Endodermal cell (in vitro differentiated cells): ENCODE data around the gene ACSF2. TPM values are rescaled to one million over a fixed set of nuclear protein-coding genes. Genes with fewer than 3 reads are reported as not detected.

Experiments
- DNase-seq: peaks from one replicate; pipeline ENCODE4 v3.0.0-alpha.2; 2017
- H3K27ac ChIP-seq: 2 replicates; pipeline ENCODE4 v1.5.1; 2013; ENCODE audit warnings: mild to moderate bottlenecking, low read depth, low read length, moderate library complexity
- H3K27me3 ChIP-seq: 2 replicates; pipeline ENCODE4 v1.6.1; 2013; ENCODE audit warnings: mild to moderate bottlenecking, low read length, moderate library complexity; ENCODE audit not compliant: insufficient read depth, control insufficient read depth, poor library complexity, severe bottlenecking
- H3K36me3 ChIP-seq: 2 replicates; pipeline ENCODE4 v1.7.0; 2013; ENCODE audit warnings: mild to moderate bottlenecking, low read length, moderate library complexity; ENCODE audit not compliant: control insufficient read depth, insufficient read depth
- H3K4me1 ChIP-seq: one replicate; pipeline ENCODE4 v1.7.0; 2013; ENCODE audit warnings: low read length; ENCODE audit not compliant: control insufficient read depth, insufficient read depth
- H3K4me3 ChIP-seq: 2 replicates; pipeline ENCODE4 v1.5.1; 2013; ENCODE audit warnings: mild to moderate bottlenecking, low read length, moderate library complexity
- H3K9ac ChIP-seq: 2 replicates; pipeline ENCODE4 v1.6.1; 2013; ENCODE audit warnings: mild to moderate bottlenecking, low read length, moderate library complexity; ENCODE audit not compliant: poor library complexity, severe bottlenecking; ENCODE audit errors: extremely low read depth
- H3K9me3 ChIP-seq: 2 replicates; pipeline ENCODE4 v1.6.1; 2013; ENCODE audit warnings: mild to moderate bottlenecking, low read length, moderate library complexity; ENCODE audit not compliant: control insufficient read depth
- H3K27ac Mint-ChIP-seq: 2 replicates; pipeline ENCODE4 v1.8.0; 2020; ENCODE audit warnings: mixed read lengths
- H3K27me3 Mint-ChIP-seq: 2 replicates; pipeline ENCODE4 v1.8.0; 2021; ENCODE audit warnings: mild to moderate bottlenecking, mixed read lengths; ENCODE audit not compliant: insufficient read depth
- H3K36me3 Mint-ChIP-seq: 2 replicates; pipeline ENCODE4 v1.8.0; 2020; ENCODE audit warnings: low read depth, mixed read lengths
- H3K4me1 Mint-ChIP-seq: 2 replicates; pipeline ENCODE4 v1.8.0; 2020; ENCODE audit warnings: mixed read lengths
- H3K4me3 Mint-ChIP-seq: 2 replicates; pipeline ENCODE4 v1.8.0; 2020; ENCODE audit warnings: mild to moderate bottlenecking, moderate library complexity, mixed read lengths
- H3K9me3 Mint-ChIP-seq: 2 replicates; pipeline ENCODE4 v1.8.0; 2020; ENCODE audit warnings: mild to moderate bottlenecking, mixed read lengths
- CTCF ChIP-seq: fragments of 200-600 bp; sonication (generic); conservative IDR thresholded peaks from 2 replicates; pipeline ENCODE4 v1.5.0; 2021; ENCODE audit warnings: antibody characterized with exemption, mild to moderate bottlenecking
- WGBS, 2 experiments: methylation state at CpG; one replicate each; pipeline versions ENCODE4 v1.1.5 to v1.1.7; 2013; ENCODE audit warnings: missing lambda C conversion rate in 2 of 2, mixed read lengths in 1 of 2; ENCODE audit not compliant: insufficient coverage in 1 of 2, insufficient read length in 1 of 2; 5-methylcytosine and 5-hydroxymethylcytosine counted together
- total RNA-seq, 2 donors: library from RNA; stranded (reverse); fragmentation: NEBNext Ultra II Directional in 1 of 2; extraction: Animal tissue kit (Norgen Biotek cat#: 25700) in 1 of 2; gene quantifications; 2 replicates in 1 of 2; 3 replicates in 1 of 2; pipeline ENCODE4 v1.2.1, GENCODE V29; 2021

ACSF2 gene
- total RNA-seq, 2 donors from 2014 or later: 61.7 to 76.5 TPM

- H3K4me1 ChIP-seq: peaks cover 5% of the 10 kb centered on the region
- no peaks in the 10 kb centered on the region for H3K27me3 Mint-ChIP-seq
- TF ChIP-seq CTCF: peak; percentile 42
- H3K4me1 Mint-ChIP-seq: peaks cover under 1% of the 10 kb centered on the region
- H3K4me3 ChIP-seq: no peak overlapping the region
- 90 to 95% methylated on average over 8 to 13 of the region's 13 CpGs for WGBS, 2 experiments
- no peak overlapping the region for H3K4me3 Mint-ChIP-seq
- DNase-seq: no peak
- H3K27ac ChIP-seq: no peak overlapping the region
- H3K36me3 ChIP-seq: peaks cover 72% of the 10 kb centered on the region
- no peak overlapping the region for H3K27ac Mint-ChIP-seq
- H3K9me3 ChIP-seq: no peaks in the 10 kb centered on the region
- no peaks in the 10 kb centered on the region for H3K9me3 Mint-ChIP-seq
- H3K9ac ChIP-seq: no peak overlapping the region
- no peaks in the 10 kb centered on the region for H3K27me3 ChIP-seq
- H3K36me3 Mint-ChIP-seq: peaks cover 46% of the 10 kb centered on the region
Observed at GRCh38 chr17:50380369-50381259, 45.4 kb upstream of the ACSF2 start.

GRCh38 chr17:50381260-50381815, 44.7 kb upstream of the ACSF2 start:
- DNase-seq: no peak
- no peaks in the 10 kb centered on the region for H3K27me3 ChIP-seq
- Mint-ChIP-seq H3K27ac (no peak overlapping the region), H3K36me3 (peaks cover 46% of the 10 kb centered on the region), H3K4me3 (no peak overlapping the region), H3K27me3 (no peaks in the 10 kb centered on the region), H3K4me1 (no peaks in the 10 kb centered on the region), H3K9me3 (no peaks in the 10 kb centered on the region)
- H3K4me3 ChIP-seq: no peak overlapping the region
- no peaks in the 10 kb centered on the region for H3K4me1 ChIP-seq
- no peak overlapping the region for H3K9ac ChIP-seq
- peaks cover 74% of the 10 kb centered on the region for H3K36me3 ChIP-seq
- H3K9me3 ChIP-seq: no peaks in the 10 kb centered on the region
- H3K27ac ChIP-seq: no peak overlapping the region
- 95 to 96% methylated on average over 4 to 7 of the region's 7 CpGs for WGBS, 2 experiments
- TF ChIP-seq CTCF: no peak

GRCh38 chr17:50381920-50382319, 44.1 kb upstream of the ACSF2 start:
- Histone ChIP-seq H3K9me3 (no peaks in the 10 kb centered on the region), H3K4me1 (no peaks in the 10 kb centered on the region), H3K4me3 (no peak overlapping the region), H3K27me3 (no peaks in the 10 kb centered on the region), H3K36me3 (peaks cover 78% of the 10 kb centered on the region), H3K27ac (no peak overlapping the region), H3K9ac (no peak overlapping the region)
- H3K36me3 Mint-ChIP-seq: peaks cover 52% of the 10 kb centered on the region
- WGBS, 2 experiments: 95 to 96% methylated on average over 3 of the region's 3 CpGs
- no peak for TF ChIP-seq CTCF
- H3K27me3 Mint-ChIP-seq: no peaks in the 10 kb centered on the region
- no peak overlapping the region for H3K4me3 Mint-ChIP-seq
- no peak for DNase-seq
- H3K27ac Mint-ChIP-seq: no peak overlapping the region
- H3K4me1 Mint-ChIP-seq: no peaks in the 10 kb centered on the region
- no peaks in the 10 kb centered on the region for H3K9me3 Mint-ChIP-seq
